HG03354 (cell line): ENCODE data around the gene GMEB2.
"Not testable (repeated sequence)": the region's sequence is repeated elsewhere in the genome, so short reads cannot be mapped to it uniquely, and the experiment has no call there.

ENCODE experiments used
- ATAC-seq: cut with Tn5 transposase; IDR thresholded peaks from one replicate; pipeline ENCODE4 v1.9.1; 2021; ENCODE audit warnings: mild to moderate bottlenecking; ENCODE audit not compliant: unreplicated experiment, poor library complexity, severe bottlenecking

The GMEB2 gene

DNA sequence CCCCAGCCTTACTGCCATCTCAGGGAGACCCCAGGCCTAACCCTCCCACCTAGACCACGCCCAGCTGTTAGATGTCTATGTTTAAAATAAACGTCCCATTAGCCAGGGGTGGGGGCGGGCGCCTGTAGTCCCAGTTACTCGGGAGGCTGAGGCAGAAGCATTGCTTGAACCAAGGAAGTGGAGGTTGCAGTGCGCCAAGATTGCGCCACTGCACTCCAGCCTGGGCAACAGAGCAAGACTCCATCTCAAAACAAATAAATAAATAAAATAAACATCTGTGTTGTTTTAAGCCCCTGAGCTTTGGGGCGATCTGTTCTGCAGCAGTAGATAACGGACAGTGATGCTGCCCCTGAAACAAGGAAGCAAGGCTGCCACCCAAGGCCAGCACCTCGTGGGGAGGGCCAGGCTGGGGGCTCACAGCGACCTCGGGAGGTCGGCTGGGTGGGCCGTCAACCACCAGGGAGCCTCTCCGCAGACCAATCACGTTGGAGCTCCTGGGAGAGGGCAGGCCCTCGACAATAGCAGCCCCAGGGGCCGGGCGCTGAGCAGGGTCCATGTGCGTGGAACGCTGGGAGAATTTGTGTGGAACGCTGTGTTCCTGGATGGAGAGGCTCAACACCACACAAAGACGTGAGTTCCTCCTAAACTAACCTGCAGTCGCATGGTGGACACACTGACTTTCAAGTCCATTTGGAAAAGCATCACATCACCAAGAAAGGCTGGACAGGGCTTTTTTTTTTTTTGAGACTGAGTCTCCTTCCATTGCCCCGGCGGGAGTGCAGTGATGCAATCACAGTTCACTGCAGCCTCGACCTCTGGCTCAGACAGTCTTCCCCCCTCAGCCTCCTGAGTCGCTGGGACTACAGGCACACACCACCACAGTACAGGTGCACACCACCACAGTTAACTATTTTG, 51.8 kb downstream of the GMEB2 start:
- no peak for ATAC-seq

DNA sequence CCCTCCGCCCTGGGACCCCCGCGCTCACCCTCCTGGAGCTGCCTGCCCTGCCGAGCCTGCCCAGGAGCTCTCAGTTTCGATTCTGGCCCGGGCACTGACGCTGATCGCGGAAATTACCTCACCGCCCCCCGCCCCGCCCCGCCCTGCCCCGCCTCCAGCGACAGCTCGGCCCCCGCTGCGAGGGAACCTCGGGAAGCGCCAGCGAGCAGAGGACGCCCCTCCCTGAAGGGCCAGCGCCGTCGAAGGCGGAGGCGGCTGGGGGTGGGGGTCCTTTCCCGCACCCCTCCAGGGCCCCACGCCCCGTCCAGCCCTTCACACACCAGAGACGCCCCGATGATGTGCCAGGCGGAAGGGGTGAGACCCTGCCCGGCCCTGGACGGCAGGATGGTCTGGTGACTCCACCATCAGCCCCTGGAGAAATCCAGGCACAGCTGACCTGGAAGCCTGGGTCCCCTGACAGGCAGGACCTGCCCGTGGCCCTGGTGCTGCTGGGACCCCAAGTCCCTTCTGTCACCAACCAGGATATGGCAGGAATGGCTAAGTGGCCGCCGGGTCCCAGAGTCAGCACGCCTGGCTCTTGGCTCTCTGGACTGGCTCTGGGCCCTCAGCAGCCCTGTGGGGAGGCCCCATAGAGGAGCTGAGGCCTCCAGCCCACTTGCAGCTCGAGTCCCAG, 52.6 kb downstream of the GMEB2 start, which contains the start of gene HELZ2:
Gene HELZ2 (minus strand): TSS at position 84 of the 673 bp plus-strand sequence. CDS start 1,854 bp downstream, outside the sequence.
- ATAC-seq = peak; percentile 65

DNA sequence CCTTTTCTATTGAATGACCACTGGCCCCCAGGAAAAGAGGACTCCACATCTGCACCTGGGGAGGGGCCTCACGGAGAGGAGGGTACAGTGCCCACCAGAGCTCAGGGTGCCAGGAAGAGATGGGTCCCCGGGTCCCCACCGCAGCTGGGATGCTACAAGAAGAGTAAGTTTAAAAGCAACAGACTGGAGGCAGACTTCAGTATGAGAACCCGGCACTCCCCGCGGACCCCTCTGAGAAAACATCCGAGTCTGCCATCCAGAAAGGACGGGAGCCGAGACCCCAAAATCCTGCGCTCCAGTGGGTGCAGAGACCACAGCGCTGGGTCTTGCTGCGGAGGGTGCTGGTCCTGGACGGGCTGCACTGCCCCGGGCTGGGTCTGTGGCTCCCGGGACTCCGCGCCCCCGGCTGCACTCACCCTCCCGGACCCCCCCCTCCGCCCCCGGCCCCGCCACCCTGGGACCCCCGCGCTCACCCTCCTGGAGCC, 53.2 kb downstream of the GMEB2 start:
- ATAC-seq = no peak

DNA sequence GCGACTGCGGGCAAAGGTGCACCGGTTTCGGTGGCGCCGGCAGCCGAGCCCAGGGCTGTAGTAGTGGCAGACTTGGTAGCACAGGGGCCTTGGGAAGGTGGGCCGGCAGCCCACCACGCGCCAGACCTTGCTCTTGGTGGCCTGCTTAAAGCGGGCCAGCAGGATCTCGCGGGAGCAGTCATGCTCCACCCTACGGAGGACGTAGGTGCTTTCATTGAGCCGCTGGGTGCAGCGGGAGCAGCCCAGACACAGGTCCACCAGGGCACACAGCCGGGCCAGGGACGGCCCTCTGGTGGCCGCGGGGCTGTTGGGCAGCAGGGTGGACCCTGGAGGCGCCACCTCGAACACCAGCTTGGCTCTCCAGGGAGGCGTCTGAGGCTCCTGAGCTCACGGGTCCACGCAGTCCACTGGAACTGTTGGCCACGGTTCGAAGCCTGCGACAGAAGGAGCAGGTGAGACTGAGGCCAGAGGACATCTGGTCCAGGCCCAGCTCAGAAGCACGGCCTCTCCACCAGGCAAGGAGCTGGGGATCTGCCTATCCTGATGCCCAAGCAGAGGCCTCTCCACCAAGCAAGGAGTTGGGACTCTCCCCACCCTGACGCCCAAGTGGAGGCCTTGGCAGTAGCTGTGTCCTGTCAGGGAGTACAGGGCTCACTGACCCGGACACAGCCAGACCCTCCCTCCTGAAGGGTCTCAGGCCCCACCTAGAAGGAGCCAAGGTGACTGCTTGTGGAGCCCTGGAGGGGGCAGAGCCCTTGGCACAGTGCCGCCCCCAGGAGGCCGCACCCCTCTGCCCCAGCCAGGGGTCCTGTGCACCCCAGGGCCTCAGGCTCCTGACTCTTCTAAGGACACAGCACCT, 53.9 kb downstream of the GMEB2 start:
- ATAC-seq = no peak

DNA sequence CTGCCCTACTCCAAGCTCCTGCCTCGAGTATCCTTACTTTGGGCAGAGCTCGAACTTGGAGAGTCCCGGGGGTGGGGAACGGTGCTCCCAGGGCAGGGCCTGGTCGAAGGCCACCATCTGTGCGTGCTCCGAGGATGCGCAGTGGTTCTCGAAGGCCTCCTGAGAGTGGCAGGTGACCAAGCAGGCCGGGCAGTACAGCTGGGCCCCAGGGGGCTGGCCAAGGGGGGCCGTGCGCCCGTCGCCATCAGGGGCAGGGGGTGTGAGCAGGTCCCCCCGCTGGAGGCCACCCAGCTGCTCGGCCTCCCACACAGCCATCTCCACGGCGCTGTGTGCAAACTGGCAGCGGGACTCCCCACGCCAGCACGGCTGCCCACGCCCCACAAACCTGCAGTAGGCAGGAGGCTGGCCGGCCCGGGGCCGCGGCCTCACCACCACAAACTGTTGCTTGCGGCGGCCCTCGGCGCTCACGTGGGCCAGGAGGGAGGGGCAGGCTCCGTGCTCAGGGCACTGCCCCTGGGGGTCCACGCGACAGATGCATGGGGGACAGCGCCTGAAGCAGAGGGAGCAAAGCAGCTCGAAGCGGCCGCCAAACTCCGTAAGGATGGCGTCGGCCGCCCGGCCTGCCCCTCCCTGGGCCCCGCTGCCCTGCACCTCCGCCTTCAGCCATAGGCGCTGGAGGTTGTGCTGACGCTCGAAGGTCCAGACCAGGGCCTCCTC, 54.7 kb downstream of the GMEB2 start:
- no peak for ATAC-seq

DNA sequence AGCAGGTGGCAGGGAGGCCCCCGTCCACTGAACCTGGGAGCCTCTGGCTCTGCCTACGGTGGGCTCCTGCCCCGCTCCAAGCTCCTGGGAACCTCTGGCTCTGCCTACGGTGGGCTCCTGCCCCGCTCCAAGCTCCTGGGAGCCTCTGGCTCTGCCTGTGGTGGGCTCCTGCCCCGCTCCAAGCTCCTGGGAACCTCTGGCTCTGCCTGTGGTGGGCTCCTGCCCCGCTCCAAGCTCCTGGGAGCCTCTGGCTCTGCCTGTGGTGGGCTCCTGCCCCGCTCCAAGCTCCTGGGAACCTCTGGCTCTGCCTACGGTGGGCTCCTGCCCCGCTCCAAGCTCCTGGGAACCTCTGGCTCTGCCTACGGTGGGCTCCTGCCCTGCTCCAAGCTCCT, 55.8 kb downstream of the GMEB2 start:
- not testable (repeated sequence) for ATAC-seq

DNA sequence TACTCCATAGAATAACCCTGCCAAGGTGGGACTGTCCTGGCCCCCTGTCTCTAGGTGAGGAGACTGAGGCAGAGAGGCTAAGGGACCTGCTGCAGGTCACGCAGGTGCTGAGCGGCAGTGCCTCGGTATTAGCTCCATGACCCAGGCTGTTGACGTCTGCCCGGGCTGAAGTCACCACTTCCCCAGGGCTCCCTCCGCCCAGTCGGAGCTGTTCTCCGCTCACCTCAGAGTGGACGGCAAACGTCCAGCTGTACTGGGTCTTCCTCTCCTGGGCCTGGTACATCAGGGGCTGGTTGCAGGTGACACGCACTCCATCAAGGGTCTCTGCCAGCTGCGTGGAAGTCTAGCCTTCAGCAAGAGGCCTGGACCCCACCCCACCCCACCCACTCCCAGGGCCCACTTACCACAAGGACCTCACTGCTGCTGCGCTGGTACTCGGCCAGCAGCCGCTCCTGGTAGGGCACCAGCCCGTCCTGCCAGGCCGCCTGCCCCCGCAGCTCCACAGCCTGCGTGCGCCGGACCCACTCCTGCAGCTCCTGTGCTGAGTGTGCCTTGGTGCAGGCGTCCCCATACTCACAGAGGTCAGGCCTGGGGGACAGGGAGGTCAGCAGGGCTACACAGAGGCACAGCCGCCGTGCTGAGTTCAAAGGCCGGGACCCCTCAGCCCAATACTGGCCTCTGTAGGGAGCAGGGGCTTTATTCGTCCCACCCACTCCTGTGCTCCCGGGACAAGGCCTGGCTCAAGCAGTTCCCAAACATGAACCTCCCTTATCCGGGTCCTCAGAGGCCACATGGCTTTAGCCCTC, 56.4 kb downstream of the GMEB2 start:
- ATAC-seq = no peak

DNA sequence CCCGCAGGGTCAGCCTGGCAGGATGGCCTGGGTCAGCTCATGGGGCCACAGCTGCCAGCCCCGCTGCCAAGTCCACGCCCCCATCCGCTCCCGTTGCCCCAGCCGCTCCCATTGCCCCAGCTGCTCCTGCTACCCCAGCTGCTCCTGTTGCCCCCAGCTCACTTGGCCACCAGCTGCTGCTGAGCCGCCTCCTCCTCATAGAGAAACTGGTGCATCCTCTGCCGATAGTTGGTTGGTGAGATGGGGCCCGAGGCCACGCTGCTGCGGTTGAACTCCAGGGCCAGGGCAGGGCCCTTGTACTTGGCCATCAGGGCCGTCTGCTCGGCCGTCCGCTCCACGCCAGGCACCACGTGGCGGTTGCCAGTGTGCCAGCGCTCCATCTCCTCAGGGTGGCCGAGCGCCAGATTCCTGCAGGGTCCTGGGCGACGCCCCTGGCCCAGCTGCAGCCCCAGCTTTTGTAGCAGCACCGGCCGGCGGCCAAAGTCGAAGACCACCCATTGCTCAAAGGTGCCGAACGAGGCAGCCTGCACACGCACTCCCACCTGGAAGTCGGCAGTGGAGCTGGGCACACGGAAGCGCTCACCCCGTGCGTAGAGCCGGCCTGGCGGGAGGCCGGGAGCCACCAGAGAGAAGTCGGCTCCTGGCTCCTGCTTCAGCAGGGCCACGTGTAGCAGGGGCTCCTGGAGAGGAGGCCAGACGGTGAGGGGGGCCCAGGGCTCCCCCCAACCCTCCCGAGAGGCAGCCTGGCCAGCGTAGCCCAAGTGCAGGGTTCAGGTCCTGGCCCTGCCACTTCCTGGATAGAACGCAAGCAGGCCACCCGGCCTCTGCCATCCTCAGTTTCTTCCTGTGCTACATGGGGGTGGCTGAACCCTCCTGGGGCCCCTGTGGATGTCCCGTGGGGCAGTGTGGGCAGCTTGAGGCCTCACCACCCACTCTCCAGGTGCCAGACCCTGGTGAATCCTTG, 57.6 kb downstream of the GMEB2 start:
- no peak for ATAC-seq

DNA sequence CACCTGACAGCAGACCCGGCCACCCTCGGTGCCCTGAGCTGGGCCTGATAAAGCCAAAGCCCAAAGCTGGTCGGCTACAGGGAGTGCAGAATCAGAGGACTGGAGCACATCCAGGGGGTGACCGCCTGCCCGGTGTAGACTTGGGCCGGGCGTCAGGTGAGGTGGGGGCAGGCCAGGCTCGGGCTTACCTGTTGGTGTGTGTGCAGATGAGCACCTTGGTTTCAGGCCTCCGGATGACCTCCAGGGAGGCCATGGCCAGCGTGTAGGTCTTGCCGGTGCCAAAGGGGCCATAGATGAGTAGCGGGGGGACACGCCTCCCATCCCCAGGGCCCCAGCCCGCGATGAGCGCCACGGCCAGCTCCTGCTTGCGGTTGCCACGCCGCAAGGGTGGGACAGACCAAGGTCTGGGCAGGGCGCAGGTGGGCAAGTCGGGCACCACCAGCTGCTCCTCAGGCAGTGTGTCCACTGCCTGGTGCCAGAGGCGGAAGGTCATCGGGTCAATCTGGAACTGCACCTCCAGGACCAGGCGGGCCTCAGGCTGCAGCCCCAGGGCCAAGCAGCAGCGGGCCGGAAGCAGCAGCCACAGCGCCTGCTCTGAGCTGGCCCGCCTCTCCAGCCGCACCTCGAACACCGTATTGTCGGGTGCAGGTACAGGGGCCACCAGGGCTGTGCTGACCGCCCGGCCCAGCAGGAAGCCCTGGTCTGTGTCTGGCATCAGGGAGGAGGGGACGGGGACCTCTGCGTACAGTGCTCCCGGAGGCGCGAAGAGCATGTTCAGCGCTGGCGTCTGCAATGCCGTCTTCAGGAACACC, 58.5 kb downstream of the GMEB2 start:
- ATAC-seq = peak; percentile 29

DNA sequence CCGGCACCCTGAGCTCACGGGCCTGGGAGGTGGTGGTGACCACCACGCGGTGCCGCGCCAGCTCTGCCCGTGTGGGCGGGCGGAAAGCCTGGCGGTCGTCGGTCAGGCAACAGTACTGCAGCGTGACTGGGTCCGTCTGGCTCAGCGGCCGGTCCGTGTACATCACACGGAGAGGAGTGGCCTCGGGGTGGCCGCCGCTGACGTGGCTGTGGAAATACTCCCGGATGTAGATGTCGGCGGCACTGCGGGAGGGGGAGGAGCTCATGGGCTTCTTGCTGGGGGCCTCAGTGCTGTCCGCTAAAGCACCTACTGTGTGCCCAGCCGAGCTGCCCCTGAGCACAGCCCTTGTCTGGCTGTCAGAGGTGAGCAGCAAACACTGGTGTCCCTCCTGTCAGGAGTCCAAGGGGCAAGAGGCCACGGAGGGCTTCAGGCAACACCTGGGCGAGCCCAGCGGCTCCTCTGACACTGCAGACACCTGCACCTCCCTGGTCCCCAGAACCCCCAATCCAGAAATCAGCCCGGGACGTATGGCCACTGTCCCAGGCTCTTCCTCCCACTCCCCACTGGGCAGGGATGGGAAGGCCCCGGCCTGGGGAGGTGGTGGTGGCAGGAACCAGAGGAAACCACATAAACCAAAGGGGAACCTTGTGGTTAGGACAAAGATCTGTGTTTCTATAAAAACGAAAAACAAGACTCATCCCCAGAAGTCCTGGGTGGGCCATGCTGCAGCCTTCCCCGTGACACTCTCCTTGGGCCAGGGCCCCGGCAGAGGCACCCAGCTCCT, 59.3 kb downstream of the GMEB2 start:
- ATAC-seq = peak; percentile 68

DNA sequence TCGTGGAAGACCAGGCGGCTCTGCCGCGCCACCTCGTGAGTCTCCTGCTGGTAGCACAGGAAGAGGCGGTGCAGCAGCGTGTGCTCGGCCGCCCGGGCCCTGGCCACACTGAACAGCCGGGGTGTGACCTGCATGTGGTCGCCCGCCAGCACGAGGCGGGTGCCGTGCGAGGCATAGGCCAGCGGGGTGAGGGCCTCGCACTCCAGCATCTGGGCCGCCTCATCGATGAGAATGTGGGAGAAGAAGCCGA, 59.8 kb downstream of the GMEB2 start:
- no peak for ATAC-seq

DNA sequence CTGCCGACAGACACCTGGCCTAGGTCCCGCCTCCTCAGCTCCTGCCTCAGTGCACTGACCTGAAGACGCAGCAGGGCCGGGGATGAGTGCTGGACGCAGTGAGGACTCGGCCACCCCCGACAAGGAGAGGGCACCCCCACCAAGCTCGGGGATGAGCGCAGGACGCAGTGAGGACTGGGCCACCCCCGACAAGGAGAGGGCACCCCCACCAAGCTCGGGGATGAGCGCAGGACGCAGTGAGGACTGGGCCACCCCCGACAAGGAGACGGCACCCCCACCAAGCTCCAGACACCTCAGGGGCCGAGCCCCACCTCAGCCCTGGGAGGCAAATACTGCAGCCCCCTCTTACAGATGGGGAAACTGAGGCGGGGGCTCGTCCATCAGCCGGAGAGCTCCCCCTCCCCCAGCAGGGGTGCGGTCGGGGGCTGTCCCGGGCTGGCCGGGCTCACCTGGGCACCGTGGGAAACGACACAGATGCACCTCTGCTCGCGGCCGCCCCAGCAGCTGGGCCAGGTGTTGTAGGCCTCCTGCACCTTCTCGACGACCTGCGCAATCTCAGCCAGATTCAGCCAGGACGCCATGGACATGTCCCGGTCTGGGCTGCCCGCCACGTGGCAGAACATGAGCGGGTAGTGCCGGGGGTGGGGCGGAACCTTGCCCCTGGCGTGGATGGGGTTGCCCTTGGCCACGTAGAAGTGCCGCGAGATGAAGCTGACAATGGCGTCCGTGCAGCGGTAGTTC, 60.3 kb downstream of the GMEB2 start:
- ATAC-seq = no peak

DNA sequence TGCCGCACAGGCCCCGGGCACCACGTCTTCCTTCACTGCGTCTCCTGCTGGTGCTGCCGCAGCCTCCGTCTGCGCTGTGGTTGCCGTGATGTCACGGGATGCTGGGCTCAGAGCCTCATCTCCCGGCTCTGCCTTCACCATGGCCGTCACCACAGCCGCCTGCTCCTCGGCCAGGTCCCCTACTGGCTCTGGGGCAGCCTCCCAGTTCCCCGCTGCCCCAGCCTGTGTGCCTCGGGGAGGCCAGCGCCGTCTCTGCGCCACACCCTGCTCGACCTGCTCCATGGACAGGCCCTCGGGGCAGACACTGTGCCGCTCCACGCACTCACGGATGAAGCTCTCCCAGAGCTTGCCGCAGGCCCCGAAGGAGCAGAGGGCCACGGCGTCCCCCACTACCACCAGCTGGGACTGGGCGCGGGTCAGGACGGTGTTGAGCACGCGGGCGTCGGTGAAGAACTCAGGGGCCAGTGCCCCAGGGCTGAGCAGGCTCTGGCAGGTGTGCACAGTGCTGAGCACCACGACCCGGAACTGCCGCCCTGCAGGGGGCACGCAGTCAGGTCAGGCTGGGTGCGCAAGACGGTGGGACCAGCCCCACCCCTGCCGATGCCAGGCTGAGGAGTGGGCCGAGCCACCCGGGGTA, 61.1 kb downstream of the GMEB2 start:
- no peak for ATAC-seq

DNA sequence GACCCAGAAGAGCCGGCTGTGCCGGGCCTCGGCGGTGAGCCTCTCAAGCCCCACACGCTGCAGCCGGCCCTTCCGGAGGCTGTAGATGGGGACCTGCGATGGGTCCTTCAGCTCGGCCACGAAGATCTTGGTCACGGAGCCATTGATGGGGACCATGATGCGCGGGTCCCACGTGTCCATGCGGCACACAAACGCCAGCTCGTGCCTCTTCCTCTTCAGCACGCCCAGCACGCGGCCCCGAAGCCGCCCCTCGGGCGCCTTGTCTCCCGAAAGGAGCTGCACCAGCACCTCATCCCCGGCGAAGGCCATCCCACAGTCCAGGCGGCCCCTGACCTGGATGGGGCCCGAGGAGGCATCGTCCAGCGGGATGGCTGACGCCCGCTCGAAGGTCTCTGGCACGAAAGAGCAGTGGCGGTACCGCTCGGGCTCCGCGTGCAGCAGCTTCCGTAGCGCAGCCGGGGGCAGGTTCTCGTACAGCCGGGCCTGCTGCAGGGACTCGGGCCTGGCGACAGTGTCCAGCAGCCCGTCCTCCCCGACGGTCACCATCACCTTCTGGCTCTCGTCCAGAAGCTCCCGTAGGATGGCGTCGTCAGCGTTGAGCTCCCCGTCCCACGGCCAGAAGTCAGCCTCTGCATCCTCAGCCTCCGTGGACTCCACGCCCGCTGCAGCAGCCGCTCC, 61.7 kb downstream of the GMEB2 start:
- no peak for ATAC-seq
